HS-5 (cell line): ENCODE measurements around the gene AOPEP.

Source experiments
- DNase-seq: peaks from one replicate; pipeline ENCODE4 v3.0.0-alpha.2; 2012; ENCODE audit warnings: low read depth

AOPEP gene

GRCh38 chr9:94794476-94795167, 68.1 kb downstream of the AOPEP start:
- no peak for DNase-seq

- DNase-seq: no peak
Measured at GRCh38 chr9:94796687-94797086, 70.2 kb downstream of the AOPEP start.

- no peak for DNase-seq
Measured at GRCh38 chr9:94798201-94798600, 71.7 kb downstream of the AOPEP start.

- no peak for DNase-seq
Measured at GRCh38 chr9:94798708-94799107, 72.2 kb downstream of the AOPEP start.

- no peak for DNase-seq
Measured at GRCh38 chr9:94799578-94800264, 73.2 kb downstream of the AOPEP start.

- DNase-seq: no peak
Measured at GRCh38 chr9:94800424-94801117, 74.1 kb downstream of the AOPEP start.

- DNase-seq: no peak
Measured at GRCh38 chr9:94801234-94801633, 74.7 kb downstream of the AOPEP start.

GRCh38 chr9:94801681-94802080, 75.2 kb downstream of the AOPEP start:
- DNase-seq: no peak

GRCh38 chr9:94802251-94802650, 75.8 kb downstream of the AOPEP start:
- no peak for DNase-seq

- no peak for DNase-seq
Measured at GRCh38 chr9:94802793-94803192, 76.3 kb downstream of the AOPEP start.

- no peak for DNase-seq
Measured at GRCh38 chr9:94804316-94804715, 77.8 kb downstream of the AOPEP start.

GRCh38 chr9:94805051-94805489, 78.6 kb downstream of the AOPEP start:
- DNase-seq: no peak

GRCh38 chr9:94805585-94805984, 79.1 kb downstream of the AOPEP start:
- DNase-seq: no peak

GRCh38 chr9:94806307-94806893, 79.9 kb downstream of the AOPEP start:
- no peak for DNase-seq

GRCh38 chr9:94807556-94807955, 81.1 kb downstream of the AOPEP start:
- DNase-seq: no peak

GRCh38 chr9:94808926-94809700, 82.6 kb downstream of the AOPEP start:
- no peak for DNase-seq

- DNase-seq: no peak
Measured at GRCh38 chr9:94809778-94810177, 83.3 kb downstream of the AOPEP start.

- DNase-seq: no peak
Measured at GRCh38 chr9:94811074-94811473, 84.6 kb downstream of the AOPEP start.

GRCh38 chr9:94812343-94812742, 85.8 kb downstream of the AOPEP start:
- peak; percentile 24 for DNase-seq

- no peak for DNase-seq
Measured at GRCh38 chr9:94813379-94813778, 86.9 kb downstream of the AOPEP start.

GRCh38 chr9:94817291-94818177, 91.0 kb downstream of the AOPEP start:
- no peak for DNase-seq
